HG03066 (cell line): Measurements from ENCODE around the gene HOXC9.
"Not testable (repeated sequence)": the region's sequence is repeated elsewhere in the genome, so short reads cannot be mapped to it uniquely, and the experiment has no call there.

Source experiments
- ATAC-seq: cut with Tn5 transposase; IDR thresholded peaks from one replicate; pipeline ENCODE4 v1.9.1; 2021; ENCODE audit warnings: low read depth; ENCODE audit not compliant: unreplicated experiment

HOXC9 gene

GRCh38 chr12:54036620-54037359, 36.8 kb downstream of the HOXC9 start:
- no peak for ATAC-seq

DNA sequence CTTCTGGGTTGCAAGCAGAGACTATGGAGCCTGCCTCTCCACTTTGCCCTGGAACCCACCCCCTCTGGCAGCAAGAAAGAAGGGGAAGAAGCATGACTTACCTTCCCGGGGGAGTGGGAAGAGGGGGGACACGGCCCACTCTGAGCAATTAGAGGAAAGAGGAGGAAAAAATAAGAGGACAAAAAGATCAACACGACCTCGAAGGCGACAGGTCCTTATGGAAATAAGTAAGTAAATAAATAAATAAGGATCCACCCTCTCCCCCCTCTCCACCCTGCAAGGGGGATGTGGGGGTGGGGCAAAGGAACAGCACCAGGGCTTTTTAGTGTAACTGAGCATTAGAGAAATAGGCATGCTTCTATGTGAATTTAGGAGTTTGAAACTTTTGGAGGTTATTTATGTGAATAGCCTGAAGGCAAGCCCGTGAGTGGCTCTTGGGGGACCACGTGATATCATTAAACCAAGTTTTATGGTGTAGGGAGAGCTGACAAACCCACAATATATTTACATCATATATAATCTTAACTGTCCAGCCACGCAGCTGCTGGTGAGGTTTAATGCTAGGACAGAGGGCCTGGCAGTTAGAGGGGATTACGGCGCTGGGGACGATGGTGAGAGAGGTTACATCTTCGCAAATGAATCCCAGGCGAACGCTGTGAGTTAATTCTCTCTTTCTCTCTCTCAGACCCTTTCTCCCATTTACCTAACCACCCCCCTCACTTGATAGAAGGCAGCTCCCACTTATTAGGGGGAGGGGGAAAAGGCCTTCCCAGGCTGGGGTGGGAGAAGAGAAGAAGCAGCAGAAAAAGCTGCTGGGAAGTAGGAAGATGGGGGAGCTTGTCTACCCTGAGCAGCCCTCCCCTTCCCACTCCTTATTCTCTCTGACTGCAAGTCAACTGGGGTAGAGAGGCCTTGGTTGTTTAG, 37.7 kb downstream of the HOXC9 start:
- no peak for ATAC-seq

DNA sequence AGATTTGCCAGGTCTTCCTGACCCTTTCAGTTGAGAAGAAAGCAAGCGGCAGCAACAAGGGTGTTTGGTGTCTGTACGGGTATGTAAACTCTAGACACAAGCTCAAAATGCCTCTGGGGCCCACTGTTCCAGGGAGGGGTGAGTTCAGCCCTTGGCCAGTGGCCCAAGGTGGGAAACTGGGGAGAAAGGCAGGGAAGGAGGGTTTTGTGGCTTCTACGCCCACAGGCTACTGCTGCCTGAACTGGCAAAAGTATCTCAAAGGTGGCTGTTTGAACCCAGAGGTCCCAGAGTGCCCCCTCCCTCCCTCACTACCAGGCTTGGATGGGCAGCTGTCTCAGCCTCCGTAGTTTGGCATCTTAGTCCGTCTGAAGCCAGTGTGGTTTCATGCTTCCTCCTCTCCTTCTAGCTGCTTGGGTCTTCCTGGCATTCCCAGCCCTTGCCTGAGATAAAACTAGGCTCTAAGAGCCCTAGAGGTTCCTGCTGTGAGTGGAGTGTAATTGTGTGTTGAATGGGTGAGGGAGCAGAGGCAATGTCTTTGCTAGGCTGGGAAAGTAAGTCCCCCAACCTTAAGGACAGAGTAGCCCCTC, 38.4 kb downstream of the HOXC9 start:
- no peak for ATAC-seq

- ATAC-seq, result no peak
These were observed 39.0 kb downstream of the HOXC9 start for GRCh38 chr12:54038871-54039414.

DNA sequence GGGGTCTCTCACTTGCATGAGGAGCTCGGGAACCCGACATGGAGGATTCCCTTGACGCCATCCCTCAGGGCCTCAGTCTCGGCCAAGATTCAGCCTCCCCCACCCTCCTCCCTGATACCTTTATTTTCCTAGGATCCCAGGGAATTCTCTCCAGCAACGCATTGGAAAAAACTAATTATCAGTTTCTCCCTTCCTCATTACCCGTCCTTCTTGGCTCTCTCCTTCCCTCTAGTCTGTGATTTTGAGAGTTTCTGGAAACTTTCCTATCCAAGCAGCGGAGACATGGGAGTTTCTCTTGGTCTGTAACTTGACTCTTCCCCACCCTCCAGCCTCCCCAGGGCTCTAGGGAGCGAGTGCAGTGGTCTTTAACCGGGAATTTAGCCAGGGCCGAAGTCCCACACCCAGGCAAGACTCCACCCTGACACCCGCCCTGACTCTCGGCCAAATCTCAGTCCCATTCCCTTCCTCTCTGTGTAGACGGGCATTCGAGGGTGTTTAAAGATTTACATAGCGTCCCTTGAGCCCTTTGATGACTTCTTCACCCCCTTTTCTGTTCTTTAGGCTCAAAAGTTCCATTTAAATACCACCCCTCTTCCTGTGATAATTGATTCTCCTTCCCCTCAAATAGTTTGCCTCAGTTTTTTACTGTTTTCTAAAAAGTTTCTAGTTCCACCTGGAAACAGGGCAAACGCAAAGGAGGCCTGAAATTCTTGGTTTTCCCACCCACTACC, 39.6 kb downstream of the HOXC9 start:
- ATAC-seq, result no peak

GRCh38 chr12:54040148-54040494, 40.2 kb downstream of the HOXC9 start:
- ATAC-seq, result no peak

GRCh38 chr12:54040648-54041047, 40.7 kb downstream of the HOXC9 start:
- no peak for ATAC-seq

DNA sequence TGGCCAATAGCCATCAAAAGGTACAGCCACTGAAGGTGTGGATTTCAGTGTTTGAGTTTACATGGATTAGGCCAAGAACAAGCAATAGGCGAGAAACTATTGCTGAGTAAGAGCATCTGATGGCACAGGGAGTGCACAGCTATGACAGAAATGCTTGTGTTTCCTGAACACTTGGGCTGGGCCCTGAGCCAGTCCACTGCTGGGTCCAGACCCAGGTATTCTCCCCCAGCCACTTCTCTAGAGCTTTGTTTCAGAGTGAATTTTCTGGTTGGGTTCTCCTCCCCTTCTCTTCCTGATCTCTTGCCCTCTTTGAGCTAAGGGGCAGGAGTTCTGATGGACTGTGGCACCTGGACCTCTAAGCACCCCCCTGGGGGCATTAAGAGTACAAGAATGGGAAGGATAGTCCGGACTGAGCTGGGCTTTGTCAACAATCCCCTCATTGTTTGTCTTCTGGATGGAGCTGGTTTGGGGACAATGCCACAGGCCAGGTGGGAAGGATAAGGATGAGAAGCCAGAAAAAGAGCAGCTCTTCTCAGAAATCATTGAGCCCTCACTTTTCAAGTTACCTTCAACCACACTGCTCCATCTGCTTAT, 41.2 kb downstream of the HOXC9 start:
- no peak for ATAC-seq

DNA sequence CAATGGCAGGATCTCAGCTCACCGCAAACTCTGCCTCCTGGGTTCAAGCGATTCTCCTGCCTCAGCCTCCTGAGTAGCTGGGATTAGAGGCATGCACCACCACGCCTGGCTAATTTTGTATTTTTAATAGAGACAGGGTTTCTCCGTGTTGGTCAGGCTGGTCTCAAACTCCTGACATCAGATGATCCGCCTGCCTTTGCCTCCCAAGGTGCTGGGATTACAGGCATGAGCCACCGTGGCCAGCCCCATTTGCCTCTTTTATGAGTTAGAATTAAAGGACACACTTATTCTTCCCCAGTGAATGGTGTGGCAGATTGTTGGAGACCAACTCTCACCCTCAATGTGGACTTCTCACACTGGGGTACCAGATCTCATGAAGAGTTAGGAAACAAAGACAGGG, 42.1 kb downstream of the HOXC9 start:
- not testable (repeated sequence) for ATAC-seq

DNA sequence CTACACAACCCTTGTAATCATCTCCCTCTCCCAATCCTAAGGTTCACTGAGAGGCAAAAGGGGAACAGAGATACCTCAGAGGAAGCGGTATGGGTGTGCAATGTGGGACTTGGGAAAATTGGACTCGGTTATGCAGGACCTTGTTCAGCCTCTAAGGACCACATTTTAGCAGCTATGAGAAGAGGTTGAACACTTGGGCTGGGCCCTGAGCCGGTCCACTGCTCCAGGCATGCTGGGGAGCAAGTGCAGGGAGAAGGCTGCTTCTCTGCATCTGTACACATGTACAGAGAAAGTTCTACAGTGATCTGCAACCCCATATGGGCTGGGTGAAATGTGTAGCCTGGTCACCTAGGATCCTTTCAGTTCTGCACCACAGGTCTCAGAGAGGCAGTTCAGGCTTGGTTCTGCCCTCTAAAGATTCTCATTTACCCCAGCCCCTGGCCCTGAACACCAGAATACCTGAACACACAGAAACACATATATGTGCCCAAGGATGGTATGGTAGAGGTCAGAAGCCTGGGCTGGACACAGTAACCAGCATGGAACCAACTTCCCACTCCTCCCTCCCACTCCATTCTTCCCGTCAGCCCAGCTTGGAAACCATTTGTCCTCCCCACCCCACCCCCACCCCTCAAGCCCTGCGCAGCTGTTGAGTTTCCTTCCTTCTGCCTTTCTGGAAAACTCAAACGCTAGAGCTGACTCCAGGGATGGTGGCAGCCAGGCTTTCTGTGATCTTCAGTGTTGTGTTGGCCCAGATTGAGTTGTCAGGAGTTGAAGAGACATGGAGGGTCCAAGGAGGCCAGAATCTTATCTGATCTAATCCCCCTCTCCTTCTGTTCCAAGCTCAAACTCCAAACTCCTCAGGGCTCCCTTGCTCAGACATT, 43.3 kb downstream of the HOXC9 start:
- no peak for ATAC-seq

DNA sequence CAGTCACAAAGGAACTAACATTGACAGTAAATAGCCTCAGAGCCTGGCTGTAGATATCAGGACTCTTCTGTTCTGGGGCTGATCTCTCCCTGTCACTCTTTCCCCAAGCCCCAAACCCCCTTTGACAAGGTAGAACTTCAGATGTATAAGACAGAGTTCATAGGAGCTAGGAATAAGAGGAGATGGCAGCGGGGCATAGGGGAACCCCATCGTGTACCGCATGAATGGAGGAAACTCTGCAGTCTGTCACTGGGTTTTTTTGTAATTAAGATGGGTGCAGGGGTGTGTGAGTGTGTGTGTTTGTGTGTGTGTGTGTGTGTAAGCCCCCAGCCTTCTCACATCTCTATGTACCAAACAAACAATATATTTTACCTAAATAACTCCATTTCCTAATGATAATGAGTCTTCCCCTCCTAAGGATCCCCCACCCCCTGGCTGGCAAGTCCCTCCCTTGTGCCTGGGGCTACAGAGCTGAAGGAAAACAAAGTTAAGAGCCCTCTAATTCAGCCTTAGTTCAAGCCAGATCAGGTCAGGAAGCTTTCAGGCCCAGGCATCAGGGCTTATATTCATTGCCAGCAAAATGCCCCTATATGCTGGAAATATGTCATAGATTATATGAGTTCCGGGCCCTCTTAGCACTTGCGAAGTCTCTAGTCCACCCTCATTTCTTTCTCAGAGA, 44.6 kb downstream of the HOXC9 start:
- ATAC-seq, result no peak

DNA sequence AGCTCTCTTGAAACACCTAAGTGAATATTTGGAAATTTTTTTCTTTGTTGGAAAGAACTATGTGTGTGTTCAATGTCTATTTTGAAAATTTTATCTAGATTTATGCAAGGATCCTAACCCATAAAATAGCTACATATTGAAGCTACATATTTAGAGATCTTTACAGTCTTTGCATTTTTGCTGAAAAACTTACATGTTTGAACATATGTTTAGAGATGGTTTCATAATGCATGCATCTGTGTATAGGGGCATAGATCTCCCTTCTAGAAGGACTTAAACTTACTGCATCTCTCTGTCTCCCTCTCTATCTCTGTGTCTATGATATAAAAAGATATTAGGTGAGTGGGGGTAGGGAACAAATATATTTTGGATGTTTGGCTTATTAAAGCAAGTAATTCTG, 45.4 kb downstream of the HOXC9 start:
- no peak for ATAC-seq

DNA sequence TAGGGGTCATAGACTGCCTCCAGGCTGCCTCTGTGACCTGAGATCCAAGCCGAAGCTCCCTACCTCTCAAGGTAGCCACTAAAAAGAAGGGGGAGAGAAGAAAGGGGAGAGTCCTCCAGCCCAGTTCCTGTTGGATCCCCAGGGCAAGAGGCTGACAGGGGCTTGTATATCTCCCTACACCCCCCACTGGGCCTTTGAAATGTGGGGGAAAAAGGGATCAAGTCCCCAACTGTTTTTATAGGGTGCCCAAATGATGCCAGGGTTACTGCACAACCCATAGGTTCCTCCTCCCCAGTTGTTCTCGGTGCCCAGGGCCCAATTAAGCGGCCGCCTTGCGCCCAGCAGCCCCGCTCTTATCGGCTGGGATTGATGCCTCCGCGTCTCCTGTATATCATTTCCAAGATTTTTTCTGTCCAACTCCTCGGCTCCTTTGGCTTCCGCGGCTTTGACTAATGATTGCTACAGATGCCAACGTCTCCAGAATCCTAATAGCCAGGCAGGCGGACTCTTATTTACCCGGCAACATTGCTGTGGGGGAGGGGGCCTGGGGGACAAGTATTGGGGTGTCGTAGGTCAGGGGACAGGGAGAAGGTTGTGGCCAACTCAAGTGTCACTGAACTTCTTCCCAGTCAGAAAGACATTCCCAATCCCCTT, 46.0 kb downstream of the HOXC9 start:
- ATAC-seq, result no peak

- ATAC-seq, result no peak
These were observed 46.8 kb downstream of the HOXC9 start for GRCh38 chr12:54046809-54047159.

DNA sequence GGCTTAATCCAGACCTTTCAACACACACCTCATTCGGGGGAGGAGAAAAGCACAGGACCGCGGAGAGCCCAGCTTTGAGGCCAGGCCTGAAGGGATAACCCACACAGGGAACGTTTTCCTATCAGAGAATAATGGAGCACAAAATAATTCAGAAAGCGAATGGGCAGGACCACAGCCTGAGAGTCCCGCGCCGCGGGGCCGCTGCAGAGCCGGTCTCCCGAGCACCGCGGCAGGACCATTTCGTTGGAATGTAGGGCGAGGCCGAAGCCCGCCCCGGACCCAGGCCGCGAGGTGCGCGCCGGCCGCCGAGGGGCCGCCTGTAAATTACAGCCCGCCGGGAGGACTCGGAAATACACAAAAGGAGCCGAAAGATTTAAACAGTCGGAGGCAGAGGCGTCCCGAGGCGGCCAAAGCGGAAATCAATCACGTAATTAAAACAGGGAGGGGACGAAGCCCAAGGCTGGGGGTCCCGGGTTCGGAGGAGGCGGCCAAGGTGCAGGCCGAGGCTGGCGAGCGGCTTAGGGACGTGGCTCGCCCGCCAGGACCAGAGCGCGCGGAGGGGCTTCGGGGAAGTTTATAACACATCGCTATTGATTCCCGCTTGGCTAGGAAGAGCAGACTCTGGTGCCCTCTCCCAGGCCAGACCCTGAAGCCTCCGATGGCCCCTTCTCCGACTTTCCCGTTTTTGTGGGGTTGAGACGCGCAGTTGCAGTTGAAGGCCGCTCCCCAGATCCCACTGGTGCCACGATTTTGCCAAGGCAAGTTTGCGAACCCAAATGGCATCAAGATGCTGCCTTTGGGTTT, 47.4 kb downstream of the HOXC9 start:
- no peak for ATAC-seq

DNA sequence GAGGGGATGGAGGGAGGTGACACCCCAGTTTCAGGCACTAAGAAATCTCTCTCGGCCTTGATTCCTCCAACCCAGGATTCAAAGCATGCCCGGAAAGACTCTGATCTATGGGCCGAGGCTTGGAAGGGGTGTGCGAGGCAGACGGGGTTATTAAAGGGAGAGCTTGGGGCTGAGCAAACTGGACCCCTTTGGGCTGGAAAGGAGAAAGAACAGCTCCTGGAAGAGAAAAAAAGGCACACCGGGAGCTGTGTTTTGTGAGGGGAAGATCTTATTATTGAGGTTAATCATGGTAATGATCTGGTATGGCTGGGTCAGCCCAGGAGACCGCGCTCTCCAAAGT, 48.0 kb downstream of the HOXC9 start:
- ATAC-seq, result no peak

DNA sequence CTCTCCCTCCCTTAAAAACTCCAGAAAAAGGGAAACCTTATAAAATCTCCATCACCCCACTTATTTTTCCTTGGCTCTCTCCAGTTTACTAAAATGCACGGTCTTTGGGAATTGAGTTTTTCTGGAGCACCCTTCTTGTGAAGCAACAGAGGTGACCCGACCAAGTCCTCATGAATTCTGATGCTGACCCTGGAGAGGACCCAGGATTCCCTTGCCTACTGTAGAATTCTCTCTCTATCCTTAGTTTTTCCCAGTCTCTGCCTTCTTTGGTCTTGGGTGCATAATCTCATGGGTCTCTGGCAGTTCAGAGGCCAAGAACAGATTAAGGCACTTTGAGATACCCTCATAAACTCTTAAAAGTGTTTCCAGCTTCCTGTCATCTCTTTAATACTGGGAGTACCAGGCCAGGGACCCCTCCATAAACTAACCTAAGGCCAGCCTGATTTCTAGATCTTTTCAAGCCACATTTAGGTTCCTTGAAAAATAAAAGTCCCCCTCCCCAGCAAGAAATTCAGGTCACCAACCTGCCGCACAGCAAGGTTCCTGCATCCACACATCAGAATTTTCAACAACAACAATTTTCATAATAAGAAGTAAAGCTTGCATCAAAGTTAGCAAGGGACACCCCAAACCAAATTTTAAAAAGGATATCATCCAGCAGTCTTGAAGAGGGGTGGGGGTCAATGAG, 48.6 kb downstream of the HOXC9 start:
- ATAC-seq, result no peak
